Stomach (tissue), 9 donors: ENCODE data around the gene FOSL1. TPM values are rescaled to one million over a fixed set of nuclear protein-coding genes. Genes with fewer than 3 reads are reported as not detected.

Experiments used
- DNase-seq, 2 donors: peaks; one replicate each; pipeline versions ENCODE4 v3.0.0 to v3.0.0-alpha.2; 2013 to 2019
- H3K27ac ChIP-seq, 5 donors: fragments of 200-600 bp in 4 of 5; sonication (generic) in 4 of 5; one replicate each; pipeline ENCODE4 v1.5.1; 2013 to 2019; ENCODE audit warnings: mild to moderate bottlenecking in 1 of 5, moderate library complexity in 1 of 5
- H3K27me3 ChIP-seq, 3 donors: fragments of 200-600 bp; sonication (generic); one replicate each; pipeline ENCODE4 v1.5.1; 2017 to 2019; ENCODE audit warnings: mixed run types in 1 of 3
- H3K36me3 ChIP-seq, 4 donors: fragments of 200-600 bp; sonication (generic); 1 replicate in 3 of 4; 2 replicates in 1 of 4; pipeline ENCODE4 v1.5.1; 2016 to 2019
- H3K4me1 ChIP-seq, 4 donors: fragments of 200-600 bp; sonication (generic); one replicate each; pipeline ENCODE4 v1.5.1; 2016 to 2019
- H3K4me3 ChIP-seq, 4 donors: fragments of 200-600 bp; sonication (generic) in 3 of 4; one replicate each; pipeline ENCODE4 v1.5.1; 2016 to 2019; ENCODE audit warnings: mild to moderate bottlenecking in 1 of 4
- H3K9me3 ChIP-seq, 4 donors: fragments of 200-600 bp; sonication (generic); one replicate each; pipeline ENCODE4 v1.5.1; 2016 to 2019
- CTCF ChIP-seq, 7 experiments: fragments of 450-650 bp in 4 of 7; fragments of 200-600 bp in 3 of 7; sonication (generic) in 3 of 7; IDR thresholded peaks; one replicate each; pipeline ENCODE4 v1.5.1; 2016 to 2019; ENCODE audit warnings: antibody characterized with exemption in 7 of 7, control low read depth in 2 of 7, mild to moderate bottlenecking in 1 of 7
- EP300 ChIP-seq: sonication (generic); formaldehyde crosslinking; IDR thresholded peaks from one replicate; pipeline ENCODE4 v1.6.1; 2017; ENCODE audit warnings: antibody characterized with exemption
- POLR2A ChIP-seq, 4 donors: fragments of 450-650 bp; IDR thresholded peaks; one replicate each; pipeline ENCODE4 v1.6.1; 2016; ENCODE audit warnings: antibody characterized with exemption in 4 of 4, control low read depth in 2 of 4, mild to moderate bottlenecking in 1 of 4, moderate library complexity in 1 of 4
- POLR2AphosphoS5 ChIP-seq, 3 donors: sonication (generic); formaldehyde crosslinking; IDR thresholded peaks; one replicate each; pipeline ENCODE4 v1.6.1; 2016; ENCODE audit warnings: antibody characterized with exemption in 3 of 3
- WGBS, 5 donors: extraction: QIAGEN DNeasy Blood & Tissue Kit in 3 of 5; methylation state at CpG; one replicate each; pipeline versions ENCODE4 v1.1.5 to v1.1.7; 2013 to 2018; 5-methylcytosine and 5-hydroxymethylcytosine counted together
- intact Hi-C: fragments of 100-400 bp; cut with DNase I; formaldehyde crosslinking; loops from one replicate; pipeline ENCODE4 v1.15.1; 2023; ENCODE audit warnings: low total_unique reads
- polyA plus RNA-seq, 3 donors: library from polyadenylated mRNA; stranded (reverse); fragments of 200-250 nt; gene quantifications; one replicate each; pipeline ENCODE4 v1.2.3, GENCODE V29; 2013
- total RNA-seq, 5 donors: library from RNA; depleted of rRNA; stranded (reverse); fragments of >200 nt; gene quantifications; one replicate each; pipeline versions ENCODE4 v1.1.0 to v1.2.3, GENCODE V29; 2014 to 2016
- donor health status: healthy with polysubstance abuse.
- donor health status: Bipolar disorder and iron deficiency.
- donor health status: healthy.

Gene FOSL1
- total and polyA plus RNA-seq, 8 donors, result 1.7 to 43.3 (median 10.6) TPM; not detected in 2

GRCh38 chr11:65873318-65874156, 26.7 kb downstream of the FOSL1 start:
- peaks cover 34 to 42% (median 39%) of the 10 kb centered on the region in 4 donors for H3K4me1 ChIP-seq
- WGBS, 5 donors, result 7 to 13% (median 7%) methylated on average over 29 to 54 of the region's 54 CpGs
- DNase-seq, result peak; percentile 97 to 98
- peaks cover 0 to 22% (median 12%) of the 10 kb centered on the region in 4 donors for H3K36me3 ChIP-seq
- H3K4me3 ChIP-seq, result peak overlapping the region; percentile 60 to 63 (median 62)
- H3K27me3 ChIP-seq, result no peaks in the 10 kb centered on the region
- H3K9me3 ChIP-seq, result no peaks in the 10 kb centered on the region
- intact Hi-C loops, result no loop called here
- H3K27ac ChIP-seq, result peak overlapping the region; percentile 77 to 91 (median 87)
- peak; percentile 7 for TF ChIP-seq EP300
- TF ChIP-seq CTCF (IDR thresholded peaks at IDR 0.05), result no peak
- TF ChIP-seq POLR2AphosphoS5 (IDR thresholded peaks at IDR 0.05), result peak; percentile 79 to 96 (median 93)
- TF ChIP-seq POLR2A (IDR thresholded peaks at IDR 0.05), result no peak

GRCh38 chr11:65872586-65873317, 27.4 kb downstream of the FOSL1 start, which contains the start of gene EFEMP2:
TSS of gene EFEMP2 (minus strand) at chr11:65872800. CDS start at chr11:65872354, 446 bp downstream.
- Histone ChIP-seq H3K4me1 (peaks cover 34 to 47% (median 39%) of the 10 kb centered on the region in 4 donors), H3K4me3 (peak within 1 kb of the TSS; percentile 60 to 63 (median 62)), H3K27me3 (no peaks in the 10 kb centered on the region), H3K36me3 (peaks cover 0 to 30% (median 19%) of the 10 kb centered on the region in 4 donors), H3K27ac (peak within 1 kb of the TSS; percentile 78 to 91 (median 87)), H3K9me3 (no peaks in the 10 kb centered on the region)
- DNase-seq, result peak in 1 of 2 donors; percentile 88
- intact Hi-C loops, result no loop called here
- no peak for TF ChIP-seq CTCF (IDR thresholded peaks at IDR 0.05)
- no peak for TF ChIP-seq POLR2A (IDR thresholded peaks at IDR 0.05)
- no peak for TF ChIP-seq EP300
- no peak for TF ChIP-seq POLR2AphosphoS5 (IDR thresholded peaks at IDR 0.05)
- 1 to 2% (median 1%) methylated on average over 8 to 69 of the region's 69 CpGs for WGBS, 5 donors

GRCh38 chr11:65871811-65872548, 28.2 kb downstream of the FOSL1 start:
- Histone ChIP-seq H3K4me3 (peak overlapping the region; percentile 60 to 63 (median 62)), H3K9me3 (no peaks in the 10 kb centered on the region), H3K27me3 (no peaks in the 10 kb centered on the region), H3K4me1 (peaks cover 34 to 55% (median 41%) of the 10 kb centered on the region in 4 donors), H3K36me3 (peaks cover 0 to 38% (median 26%) of the 10 kb centered on the region in 4 donors), H3K27ac (peak overlapping the region; percentile 48 to 91 (median 87))
- 29 to 51% (median 47%) methylated on average over 10 to 26 of the region's 26 CpGs for WGBS, 5 donors
- DNase-seq, result peak in 1 of 2 donors; percentile 55
- no peak for TF ChIP-seq EP300
- no peak for TF ChIP-seq POLR2A (IDR thresholded peaks at IDR 0.05)
- TF ChIP-seq POLR2AphosphoS5 (IDR thresholded peaks at IDR 0.05), result no peak
- no peak for TF ChIP-seq CTCF (IDR thresholded peaks at IDR 0.05)
- intact Hi-C loops, result no loop called here
